HepG2 (cell line): ENCODE data around the gene IMMT. TPM values are rescaled to one million over a fixed set of nuclear protein-coding genes. Genes with fewer than 3 reads are reported as not detected.

Experiments used
- DRAP1 ChIP-seq: IDR thresholded peaks from 2 replicates; pipeline ENCODE4 v1.6.1; 2016; ENCODE audit warnings: missing genetic modification reagents, missing compliant biosample characterization
- ELF3 ChIP-seq: IDR thresholded peaks from 2 replicates; pipeline ENCODE4 v1.6.1; 2016; ENCODE audit warnings: missing genetic modification reagents, missing compliant biosample characterization
- GATAD1 ChIP-seq: IDR thresholded peaks from 2 replicates; pipeline ENCODE4 v1.6.1; 2016; ENCODE audit warnings: missing genetic modification reagents, missing compliant biosample characterization
- HMGXB4 ChIP-seq, 2 experiments: sonication (generic) in 1 of 2; formaldehyde crosslinking in 1 of 2; IDR thresholded peaks; 2 replicates each; pipeline versions ENCODE4 v1.4.0 to v1.6.1; 2018 to 2020; ENCODE audit warnings: missing genetic modification reagents in 2 of 2, borderline replicate concordance in 1 of 2, low read depth in 1 of 2, mild to moderate bottlenecking in 1 of 2, missing biosample characterization in 1 of 2
- MXI1 ChIP-seq: IDR thresholded peaks from 3 replicates; pipeline ENCODE4 v1.6.1; 2012; ENCODE audit warnings: low read depth, low read length, inconsistent platforms, borderline replicate concordance
- RARG ChIP-seq: sonication (generic); formaldehyde crosslinking; IDR thresholded peaks from 2 replicates; pipeline ENCODE4 v1.4.0; 2020; ENCODE audit warnings: low read depth, mild to moderate bottlenecking, missing genetic modification reagents
- SNAPC5 ChIP-seq: sonication (generic); formaldehyde crosslinking; IDR thresholded peaks from 2 replicates; pipeline ENCODE4 v1.8.1; 2023; ENCODE audit warnings: mild to moderate bottlenecking, missing genetic modification reagents, borderline replicate concordance
- SUZ12 ChIP-seq: fragments of 150-350 bp; IDR thresholded peaks from 2 replicates; pipeline ENCODE4 v1.6.1; 2014; ENCODE audit warnings: low read depth, low read length
- TEAD3 ChIP-seq: optimal IDR thresholded peaks from 2 replicates; pipeline ENCODE3; 2016; ENCODE audit warnings: borderline replicate concordance
- TFE3 ChIP-seq: IDR thresholded peaks from 2 replicates; pipeline ENCODE4 v1.6.1; 2016
- TOE1 ChIP-seq: sonication (generic); formaldehyde crosslinking; IDR thresholded peaks from 2 replicates; pipeline ENCODE4 v1.4.0; 2020; ENCODE audit warnings: mild to moderate bottlenecking, missing genetic modification reagents
- WIZ ChIP-seq: sonication (generic); formaldehyde crosslinking; IDR thresholded peaks from 2 replicates; pipeline ENCODE4 v1.5.1; 2020; ENCODE audit warnings: mild to moderate bottlenecking, missing genetic modification reagents
- ZNF784 ChIP-seq: sonication (generic); formaldehyde crosslinking; IDR thresholded peaks from 2 replicates; pipeline ENCODE4 v1.5.1; 2020; ENCODE audit warnings: missing genetic modification reagents, mild to moderate bottlenecking, borderline replicate concordance
- ZNF792 ChIP-seq: IDR thresholded peaks from 2 replicates; pipeline ENCODE4 v1.6.1; 2016
- ZNF850 ChIP-seq: sonication (generic); formaldehyde crosslinking; conservative IDR thresholded peaks from 2 replicates; pipeline ENCODE4 v1.9.0; 2021; ENCODE audit warnings: mild to moderate bottlenecking, missing genetic modification reagents
- ZSCAN9 ChIP-seq: IDR thresholded peaks from 2 replicates; pipeline ENCODE4 v1.6.1; 2016; ENCODE audit warnings: borderline replicate concordance
- polyA plus RNA-seq, 8 experiments: library from polyadenylated mRNA; depleted of rRNA in 3 of 8; stranded (reverse) in 7 of 8; unstranded in 1 of 8; fragments of >200 nt; fragmentation: Illumina TruSeq in 4 of 8; extraction: Trizol in 4 of 8; gene quantifications; 2 replicates each; pipeline versions ENCODE4 v1.2.1 to v1.2.3, GENCODE V29; 2011 to 2016; ENCODE audit warnings: low read depth in 4 of 8, missing spikeins in 1 of 8, mixed read lengths in 1 of 8; ENCODE audit not compliant: insufficient read depth in 1 of 8
- total RNA-seq, 5 experiments: library from RNA; depleted of rRNA; stranded (reverse); fragments of >200 nt; fragmentation: Illumina TruSeq; extraction: Trizol; gene quantifications; 2 replicates each; pipeline ENCODE4 v1.2.3, GENCODE V29; 2016; ENCODE audit warnings: low read depth in 1 of 5
- TF ChIP-seq, protein P1 (sequence below): sonication (generic); formaldehyde crosslinking; IDR thresholded peaks from 2 replicates; pipeline ENCODE4 v1.4.0; 2020; ENCODE audit warnings: missing genetic modification reagents, borderline replicate concordance
- TF ChIP-seq, protein P2 (sequence below): sonication (generic); formaldehyde crosslinking; IDR thresholded peaks from 2 replicates; pipeline ENCODE4 v1.8.1; 2023; ENCODE audit warnings: mild to moderate bottlenecking, moderate library complexity, missing genetic modification reagents

The IMMT gene
- total and polyA plus RNA-seq, 2 of the 13 experiments (the other 11 are each of a cell fraction or from before 2014, with no cell fraction given) = 63.5 to 119 TPM

GRCh38 chr2:86105252-86105968 is 89.9 kb downstream of the IMMT start, which contains the start of gene POLR1A (continued):
- TF ChIP-seq ZSCAN9 (CRISPR knock-in tag) = 0 out of 2 replicates have a peak, but pooled peaks have one; percentile 16
- 0 out of 2 replicates have a peak, but pooled peaks have one; percentile 10 for TF ChIP-seq ZNF792
- TF ChIP-seq, protein P1, sequence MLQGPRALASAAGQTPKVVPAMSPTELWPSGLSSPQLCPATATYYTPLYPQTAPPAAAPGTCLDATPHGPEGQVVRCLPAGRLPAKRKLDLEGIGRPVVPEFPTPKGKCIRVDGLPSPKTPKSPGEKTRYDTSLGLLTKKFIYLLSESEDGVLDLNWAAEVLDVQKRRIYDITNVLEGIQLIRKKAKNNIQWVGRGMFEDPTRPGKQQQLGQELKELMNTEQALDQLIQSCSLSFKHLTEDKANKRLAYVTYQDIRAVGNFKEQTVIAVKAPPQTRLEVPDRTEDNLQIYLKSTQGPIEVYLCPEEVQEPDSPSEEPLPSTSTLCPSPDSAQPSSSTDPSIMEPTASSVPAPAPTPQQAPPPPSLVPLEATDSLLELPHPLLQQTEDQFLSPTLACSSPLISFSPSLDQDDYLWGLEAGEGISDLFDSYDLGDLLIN (CRISPR knock-in tag) = peak; percentile 59; the same call in 1 of the 2 replicates
- TF ChIP-seq TFE3 (CRISPR knock-in tag) = peak; percentile 47; the same call in 1 of the 2 replicates
- peak; percentile 7; the same call in 1 of the 2 replicates for TF ChIP-seq SNAPC5 (CRISPR knock-in tag)
- TF ChIP-seq SUZ12 = peak; percentile 99
- TF ChIP-seq MXI1 = peak; percentile 90; the same call in 1 of the 3 replicates
- TF ChIP-seq, protein P2, sequence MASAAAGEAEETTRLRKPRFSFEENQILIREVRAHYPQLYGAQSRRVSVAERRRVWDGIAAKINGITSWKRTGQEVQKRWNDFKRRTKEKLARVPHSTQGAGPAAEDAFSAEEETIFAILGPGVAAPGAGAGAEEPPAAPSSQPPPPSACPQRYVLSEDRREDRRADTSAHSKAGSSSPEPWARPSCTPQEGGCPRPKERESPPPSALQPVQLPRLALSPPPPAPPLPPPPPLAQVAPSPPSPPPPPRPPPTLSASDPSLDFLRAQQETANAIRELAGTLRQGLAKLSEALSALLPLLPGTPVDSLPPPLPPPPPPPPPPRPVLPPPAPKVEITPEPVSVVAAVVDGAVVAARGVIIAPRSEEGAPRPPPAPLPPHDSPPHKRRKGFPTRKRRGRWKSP (CRISPR knock-in tag) = peak; percentile 72; the same call in 1 of the 2 replicates
- peak in 1 of 2 experiments; percentile 15; a peak in 2 of 4 replicates for TF ChIP-seq HMGXB4 (CRISPR knock-in tag; IDR thresholded peaks at IDR 0.05; ENCODE audit: borderline replicate concordance in 1 of 2, low read depth in 1 of 2)
- 0 out of 2 replicates have a peak, but pooled peaks have one; percentile 0 for TF ChIP-seq TOE1 (CRISPR knock-in tag)
- peak; percentile 55 for TF ChIP-seq TEAD3 (CRISPR knock-in tag)
- TF ChIP-seq ZNF784 (CRISPR knock-in tag) = no peak
- 0 out of 2 replicates have a peak, but pooled peaks have one; percentile 39 for TF ChIP-seq ZNF850
- no peak for TF ChIP-seq DRAP1 (CRISPR knock-in tag)
- TF ChIP-seq GATAD1 = peak; percentile 11
- 0 out of 2 replicates have a peak, but pooled peaks have one; percentile 10 for TF ChIP-seq ELF3
- TF ChIP-seq WIZ (CRISPR knock-in tag) = peak; percentile 88
- no peak for TF ChIP-seq RARG (CRISPR knock-in tag)
